ENCODE data around the gene LRIG1.

Gene LRIG1

DNA sequence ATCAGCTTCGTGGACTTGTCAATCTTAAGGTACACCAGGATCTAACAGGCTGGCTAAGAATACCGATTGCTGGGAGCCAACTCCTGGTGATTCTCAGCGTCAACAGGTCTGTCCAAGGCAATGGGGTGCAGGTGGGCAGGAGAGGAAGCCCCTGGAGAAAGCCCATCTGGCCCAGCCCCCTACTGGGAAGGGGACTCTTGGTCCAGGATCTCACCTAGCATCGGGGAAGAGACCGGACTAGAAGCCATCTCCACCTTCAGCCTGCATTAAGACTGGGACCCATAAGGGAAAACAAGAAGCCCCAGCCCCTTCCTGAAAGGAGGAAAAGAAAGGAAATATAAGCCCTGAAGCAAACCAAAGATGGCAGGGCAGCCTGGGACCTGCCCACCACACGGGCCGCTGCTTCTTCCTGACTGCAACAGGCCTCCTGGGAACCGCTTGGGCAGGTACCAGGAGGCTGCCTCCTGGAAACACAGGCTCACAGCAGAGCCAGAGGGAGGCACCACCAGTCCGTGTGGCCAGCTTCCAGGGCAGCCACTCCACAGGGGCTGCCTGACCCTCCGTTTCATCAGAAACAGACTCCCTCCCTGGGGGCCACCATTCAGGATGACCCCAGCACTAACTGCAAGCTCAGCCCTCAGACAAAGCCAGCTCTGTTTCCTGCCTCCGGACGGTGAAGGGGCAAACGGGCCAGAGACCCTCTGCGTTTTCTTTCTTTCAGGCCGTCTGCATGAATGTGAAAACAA, 100.2 kb downstream of the LRIG1 start:
- no peak for DNase-seq

DNA sequence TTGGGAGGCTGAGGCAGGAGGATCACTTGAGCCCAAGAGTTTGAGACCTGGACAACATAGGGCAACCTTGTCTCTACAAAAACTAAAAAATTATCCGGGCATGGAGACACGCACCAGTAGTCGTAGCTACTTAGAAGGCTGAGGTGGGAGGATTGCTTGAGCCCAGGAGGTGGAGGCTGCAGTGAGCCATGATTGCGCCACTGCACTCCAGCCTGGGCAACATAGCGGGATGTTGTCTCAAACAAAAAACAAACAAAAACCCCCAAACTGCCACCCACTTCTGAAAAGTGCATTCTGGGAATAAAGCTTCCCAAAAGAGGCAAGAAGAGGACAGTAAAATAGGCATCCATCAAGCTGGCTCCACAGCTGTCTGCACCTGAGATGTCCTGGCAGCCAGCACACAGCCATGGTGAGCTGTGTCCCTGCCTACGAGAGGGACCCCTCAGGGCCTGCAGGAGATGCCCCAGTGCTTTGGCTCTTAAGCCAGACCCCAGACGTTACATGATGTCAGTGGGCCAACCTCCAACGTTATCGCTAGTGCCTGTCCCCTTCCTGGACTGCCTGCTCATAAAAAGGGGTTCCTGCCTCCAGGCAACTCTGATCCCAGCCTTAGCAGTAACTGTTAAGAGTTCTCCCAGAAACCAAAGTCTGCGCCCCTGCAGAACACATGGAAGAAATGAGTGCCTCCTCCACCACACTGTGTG, 101.1 kb downstream of the LRIG1 start:
- DNase-seq: no peak

DNA sequence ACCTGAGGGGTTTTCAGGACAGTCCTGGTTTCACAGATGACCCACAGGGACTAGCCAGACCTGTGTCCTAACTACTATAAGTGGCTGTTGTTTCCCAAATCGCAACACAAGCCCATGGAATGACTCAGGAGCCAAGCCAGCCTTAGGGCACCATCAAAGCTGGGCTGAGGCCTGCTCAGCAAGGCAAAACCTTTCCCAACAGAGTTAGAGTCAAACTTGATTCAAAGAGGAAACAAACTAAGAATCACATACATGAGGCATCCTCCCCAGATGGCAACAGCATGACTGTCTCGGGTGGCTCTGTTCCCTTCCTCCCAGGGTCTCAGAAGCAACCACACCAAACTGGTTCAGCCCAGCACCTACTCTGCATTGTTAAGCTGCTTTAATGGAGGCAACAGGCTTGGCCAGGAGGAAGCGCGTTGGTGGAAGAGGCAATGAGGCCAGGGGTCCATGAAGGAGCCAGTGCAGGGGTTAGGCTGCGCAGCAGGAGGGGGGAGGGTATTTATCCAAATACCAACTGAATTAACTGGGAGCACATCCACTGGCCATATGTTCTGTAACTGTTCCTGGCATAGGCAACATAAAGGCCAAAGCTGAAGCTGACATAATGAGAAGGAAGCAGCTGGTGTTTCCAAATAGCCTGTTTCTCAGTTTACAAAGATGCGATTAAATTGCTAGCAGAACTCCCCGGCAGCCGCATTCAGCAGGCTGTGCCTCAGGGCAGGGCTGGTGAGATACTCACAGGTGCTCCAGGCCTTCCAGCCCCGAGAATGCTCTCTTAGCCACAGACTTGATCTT, 102.4 kb downstream of the LRIG1 start:
- peak; percentile 37 to 73 for DNase-seq

DNA sequence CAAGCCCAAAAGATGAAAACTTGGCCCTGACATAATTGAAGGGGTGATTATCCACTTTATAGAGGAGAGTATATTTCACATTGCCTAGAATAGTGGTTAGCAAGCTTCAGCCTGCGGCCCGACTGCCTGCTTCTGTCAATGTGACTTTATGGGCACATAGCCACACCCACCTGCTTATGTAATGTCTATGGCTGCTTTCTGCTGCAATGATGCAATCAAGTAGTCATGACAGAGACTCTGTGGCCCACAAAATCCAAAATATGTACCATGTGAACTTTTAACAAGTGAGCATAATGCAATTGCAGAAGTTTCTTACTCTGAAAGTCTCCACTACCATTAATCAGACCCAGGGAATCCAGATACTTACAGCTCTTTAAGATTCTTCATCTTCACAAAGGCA, 103.1 kb downstream of the LRIG1 start:
- DNase-seq: no peak

DNA sequence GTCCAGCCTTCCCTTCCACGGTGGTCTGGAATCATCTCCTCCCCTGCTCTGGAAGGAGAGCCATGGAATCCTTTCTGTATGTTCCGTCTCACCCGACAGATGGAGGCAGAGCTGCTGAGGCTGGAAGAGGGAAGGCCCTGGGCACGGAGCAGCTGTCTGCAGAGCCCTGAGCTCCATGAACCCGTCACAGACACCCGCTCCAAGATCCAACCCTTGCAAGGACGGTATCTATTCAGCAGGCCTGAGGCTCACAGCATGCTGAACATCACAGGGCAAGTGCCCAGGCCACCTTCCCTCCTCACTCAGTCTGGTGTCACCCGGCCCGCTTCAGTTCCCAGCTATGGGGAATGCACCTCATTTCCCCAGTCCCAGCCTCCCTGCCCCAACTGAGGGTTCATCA, 103.9 kb downstream of the LRIG1 start:
- no peak for DNase-seq

DNA sequence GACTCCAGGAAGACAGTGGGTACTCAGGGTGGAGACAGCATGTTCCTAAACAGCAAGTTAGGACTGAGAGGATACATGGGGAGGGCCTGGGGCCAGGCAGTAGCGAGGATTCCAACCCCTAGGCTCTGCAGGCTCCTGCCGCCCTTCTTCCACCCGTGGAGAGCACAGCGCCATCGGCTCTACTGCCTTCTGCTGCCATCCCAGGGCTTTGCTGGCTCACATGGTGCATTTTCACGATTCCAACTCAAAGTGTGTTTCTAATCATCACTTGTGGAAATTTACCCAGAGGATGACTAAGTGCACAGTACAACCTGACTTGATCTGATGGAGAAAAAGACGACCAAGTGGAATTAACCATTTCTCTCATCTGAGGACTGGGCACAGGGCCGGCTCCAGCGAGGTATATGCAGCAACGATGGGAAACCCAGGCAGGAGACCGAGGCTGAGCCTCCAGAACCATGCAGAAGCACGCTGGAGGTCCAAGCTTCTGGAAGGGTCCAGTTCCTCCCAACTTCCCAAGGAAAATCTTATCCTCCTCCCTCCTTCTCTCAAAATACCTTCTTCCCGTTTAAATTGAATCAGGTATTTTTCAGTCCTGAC, 104.6 kb downstream of the LRIG1 start:
- no peak for DNase-seq

DNA sequence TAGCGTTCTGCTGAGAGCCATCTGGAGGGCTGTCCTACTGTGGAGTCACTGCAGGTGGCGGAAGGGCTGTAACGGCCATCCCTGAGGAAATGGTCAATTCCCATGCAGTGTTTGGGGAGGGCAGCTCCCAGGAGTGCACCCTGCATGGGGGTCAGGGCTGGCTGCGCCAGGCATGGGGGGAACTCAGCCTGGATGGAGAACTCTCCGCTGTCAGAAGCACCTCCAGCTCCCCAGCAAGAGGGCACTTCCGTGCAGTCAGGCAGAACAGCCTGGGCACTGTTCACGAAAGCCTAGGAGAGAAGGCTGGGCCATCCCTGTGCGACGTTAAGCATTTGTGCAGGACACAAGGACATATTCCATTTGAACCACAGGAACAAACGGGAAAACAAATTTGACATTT, 105.2 kb downstream of the LRIG1 start:
- DNase-seq: peak in 1 of 2 experiments; percentile 24

DNA sequence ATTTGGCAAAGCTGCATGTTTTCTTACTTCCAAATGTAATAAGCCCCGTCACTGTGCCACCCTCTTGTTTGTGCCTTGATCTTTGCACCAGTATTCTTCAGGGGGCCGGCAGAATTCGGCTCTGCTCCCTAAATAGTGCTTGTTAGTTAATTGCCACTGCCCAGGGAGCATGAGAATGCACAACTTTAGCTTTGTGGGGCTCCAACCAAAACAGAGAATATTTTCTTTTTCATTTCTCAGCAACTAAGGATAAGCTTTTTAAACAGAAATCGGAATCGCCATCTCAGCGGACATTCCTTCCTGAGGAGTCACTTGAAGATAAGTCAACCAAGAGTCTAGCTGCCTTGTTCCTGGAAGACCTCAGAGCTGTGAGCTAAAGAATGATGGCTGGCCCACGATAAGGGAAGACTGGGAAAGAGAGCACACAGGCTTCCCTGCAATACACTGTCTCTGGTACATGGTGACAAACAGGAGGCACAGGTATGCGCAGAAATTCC, 106.0 kb downstream of the LRIG1 start:
- DNase-seq: no peak

DNA sequence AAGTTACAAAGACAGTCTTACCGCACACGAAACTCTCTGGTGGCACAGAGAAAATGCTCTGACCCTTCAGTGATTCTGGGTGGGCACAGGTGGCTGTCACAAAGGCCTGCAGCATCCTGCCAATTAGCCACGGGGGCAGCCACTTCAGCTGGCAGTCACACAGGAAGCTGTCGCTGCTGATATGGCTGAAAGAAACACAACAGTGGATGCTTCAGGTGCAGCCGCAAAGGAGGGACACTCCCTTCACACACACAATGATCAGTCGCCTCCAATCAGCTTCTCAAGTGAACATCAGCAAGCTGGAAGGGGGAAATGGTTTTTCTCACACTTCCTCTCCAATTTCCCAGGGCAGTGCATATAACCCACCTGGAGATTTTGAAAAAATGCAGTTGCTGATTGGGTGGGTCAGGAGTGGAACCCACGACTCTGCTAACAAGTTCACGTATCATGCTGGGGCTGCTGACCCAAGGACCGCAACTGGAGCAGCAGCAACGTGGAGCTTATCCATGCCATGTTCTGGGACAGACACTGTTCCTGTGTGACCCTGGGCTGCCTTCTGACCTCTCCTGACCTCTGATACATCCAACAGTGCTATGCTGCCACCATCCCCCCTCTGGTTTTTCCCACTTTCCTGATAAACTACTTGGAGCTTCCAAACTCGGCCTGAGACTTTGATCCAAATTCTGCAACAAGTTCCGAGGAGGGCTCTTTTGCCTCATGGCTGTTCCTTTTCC, 106.6 kb downstream of the LRIG1 start:
- no peak for DNase-seq

DNA sequence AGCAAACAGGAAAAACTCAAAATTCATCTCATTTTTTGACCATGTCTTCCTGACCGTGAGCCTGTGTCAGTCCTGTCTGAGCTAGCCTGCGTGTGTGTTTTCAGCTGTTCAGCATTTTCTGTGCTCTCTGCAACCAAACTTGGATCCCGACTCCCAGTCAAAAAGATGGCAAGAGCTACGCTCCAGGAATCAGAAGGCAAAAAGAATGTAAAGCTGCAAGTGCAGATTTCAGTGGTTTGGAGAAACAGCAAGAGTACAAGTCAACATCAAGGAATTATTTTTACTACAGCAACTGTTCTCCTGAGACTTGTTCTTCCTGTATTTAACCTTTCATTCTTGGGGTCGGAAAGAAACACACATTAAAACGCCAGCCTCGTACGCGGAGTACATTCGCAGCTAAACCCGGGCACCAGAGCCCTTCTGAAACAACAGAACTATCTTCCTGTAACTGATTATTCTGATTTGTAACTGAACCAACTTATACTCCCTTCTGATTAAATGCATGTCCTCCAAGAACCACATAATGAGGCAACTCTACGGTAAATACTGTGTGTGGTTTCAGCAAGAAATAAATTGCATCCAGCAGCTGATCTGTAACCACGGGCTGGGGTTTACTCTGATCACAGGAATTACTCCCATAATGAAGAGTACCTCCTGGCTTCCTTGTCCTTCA, 107.4 kb downstream of the LRIG1 start:
- no peak for DNase-seq

DNA sequence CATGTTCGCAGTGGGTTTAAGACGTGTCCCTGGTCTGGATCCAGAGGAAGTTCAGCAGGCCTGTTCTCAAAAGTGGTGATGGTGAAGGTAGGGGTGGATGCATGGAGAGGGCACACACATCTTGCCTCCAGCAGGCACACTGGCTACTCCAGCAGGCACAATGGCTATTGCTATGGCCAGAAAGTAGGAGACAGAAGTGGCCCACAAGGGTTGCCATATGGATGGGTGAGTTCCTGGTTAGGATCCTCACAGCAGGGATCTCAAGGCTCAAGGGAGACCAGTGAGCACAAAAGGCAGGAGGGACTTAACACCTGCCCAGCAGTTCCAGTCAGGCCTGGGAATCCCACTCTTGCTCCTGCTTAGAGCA, 107.9 kb downstream of the LRIG1 start:
- no peak for DNase-seq

DNA sequence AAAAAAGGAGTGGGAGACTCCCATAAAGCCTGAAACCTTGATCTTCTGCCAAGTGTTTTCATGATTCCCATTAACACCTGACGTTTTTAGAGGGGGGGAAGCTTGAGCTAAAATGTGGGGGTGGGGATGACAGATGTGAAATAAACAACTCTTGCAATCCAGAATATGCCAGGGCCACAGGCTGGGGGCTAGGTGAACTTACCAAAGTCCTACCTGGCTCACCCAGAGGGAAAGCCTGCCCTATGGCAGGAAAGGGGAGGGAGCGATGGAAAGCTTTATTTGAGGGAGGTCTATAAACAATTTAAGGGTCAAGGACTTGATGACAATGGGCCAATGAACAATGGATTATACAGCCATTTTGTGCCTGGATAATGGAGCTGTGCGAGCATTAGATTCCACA, 108.3 kb downstream of the LRIG1 start:
- no peak for DNase-seq

DNA sequence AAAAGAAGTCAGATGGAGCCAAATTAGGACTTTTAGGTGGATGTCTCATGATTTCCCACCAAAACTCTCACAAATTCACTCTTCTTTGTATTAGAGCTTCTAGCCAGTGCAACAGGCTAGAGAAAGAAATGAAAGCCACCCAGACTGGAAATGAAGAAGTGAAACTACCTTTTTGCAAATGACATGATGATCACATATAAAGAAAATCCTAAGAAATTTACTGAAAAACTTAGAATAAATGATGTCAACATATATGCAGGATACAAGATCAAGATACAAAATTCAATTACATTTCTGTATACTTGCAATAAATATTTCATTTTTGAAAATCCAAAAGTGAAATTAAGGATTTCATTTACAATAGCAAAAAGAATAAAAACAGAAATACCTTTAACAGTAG, 110.8 kb downstream of the LRIG1 start:
- DNase-seq: no peak

DNA sequence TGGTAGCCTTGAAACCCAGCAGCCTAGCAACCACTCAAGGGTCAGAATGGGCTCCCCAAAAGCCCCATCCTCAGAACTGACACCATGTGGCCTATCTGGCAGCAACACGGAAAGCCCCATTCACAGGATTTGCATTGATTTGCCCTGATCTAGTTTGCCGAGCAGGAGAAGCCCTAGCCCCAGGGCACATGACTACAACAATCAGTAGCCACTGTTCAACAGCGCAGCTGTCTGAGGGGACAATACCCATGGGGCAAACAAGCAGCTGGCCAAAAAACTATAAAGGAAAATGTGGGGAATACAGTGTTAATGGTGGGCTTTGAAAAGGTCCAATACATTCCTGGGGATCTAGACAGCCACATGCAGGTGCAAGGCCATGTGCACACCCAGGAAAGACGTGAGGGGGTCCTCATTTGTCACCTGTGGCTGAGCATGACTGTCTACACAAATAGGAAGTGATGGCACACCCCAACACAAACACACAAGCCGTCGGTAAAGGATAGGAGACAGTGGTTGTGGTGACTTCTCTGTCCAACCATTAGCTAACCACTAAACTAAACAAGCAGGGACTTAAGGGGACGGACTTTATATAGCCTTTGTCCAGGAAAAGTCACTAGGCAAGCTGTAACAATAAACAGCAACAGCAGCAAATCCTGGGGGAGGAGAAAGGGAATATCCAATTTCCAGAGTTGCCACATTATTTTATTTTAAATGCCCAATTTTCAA, 113.7 kb downstream of the LRIG1 start:
- no peak for DNase-seq

DNA sequence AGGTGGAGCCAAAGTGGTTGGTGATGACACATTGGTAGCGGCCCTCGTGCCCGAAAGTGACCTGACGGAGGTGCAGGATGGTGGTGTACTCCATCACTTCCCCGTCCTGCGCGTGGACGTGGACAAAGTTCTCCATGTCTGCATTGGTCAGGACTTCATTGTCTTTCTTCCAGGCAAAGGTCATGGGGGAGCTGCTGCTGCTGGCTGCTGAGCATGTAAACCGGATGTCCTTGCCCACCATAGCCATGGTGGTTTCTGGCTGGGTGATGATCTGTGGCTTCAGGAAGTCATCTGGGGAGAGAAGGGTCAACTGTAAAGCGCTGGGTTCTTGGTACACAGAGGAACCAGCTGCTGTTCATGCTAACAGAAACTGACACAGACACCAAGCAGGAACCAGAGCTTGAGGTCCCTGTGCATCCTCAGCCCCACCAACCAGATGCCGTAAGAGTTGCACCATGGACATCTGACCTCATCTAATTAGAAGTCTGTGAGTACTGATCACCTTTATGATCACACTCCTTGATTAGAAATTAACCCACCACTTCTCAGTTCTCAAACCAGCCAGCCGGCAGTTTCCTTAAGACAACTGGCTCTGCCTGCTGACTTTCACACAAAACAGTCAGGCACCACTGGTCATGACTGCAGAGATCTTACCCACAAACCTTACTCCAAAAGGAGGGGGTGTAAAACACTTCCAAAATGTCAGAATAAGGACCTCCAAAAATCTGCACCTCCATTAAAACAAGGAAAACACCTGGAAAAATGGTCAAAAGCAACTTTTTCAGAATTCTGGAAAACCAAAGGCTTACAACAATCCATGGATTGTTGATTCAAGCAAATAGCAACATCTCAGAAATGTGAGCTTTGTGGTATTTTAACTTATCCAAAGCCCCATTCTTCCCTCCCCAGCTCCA, 114.6 kb downstream of the LRIG1 start:
- DNase-seq: no peak

DNA sequence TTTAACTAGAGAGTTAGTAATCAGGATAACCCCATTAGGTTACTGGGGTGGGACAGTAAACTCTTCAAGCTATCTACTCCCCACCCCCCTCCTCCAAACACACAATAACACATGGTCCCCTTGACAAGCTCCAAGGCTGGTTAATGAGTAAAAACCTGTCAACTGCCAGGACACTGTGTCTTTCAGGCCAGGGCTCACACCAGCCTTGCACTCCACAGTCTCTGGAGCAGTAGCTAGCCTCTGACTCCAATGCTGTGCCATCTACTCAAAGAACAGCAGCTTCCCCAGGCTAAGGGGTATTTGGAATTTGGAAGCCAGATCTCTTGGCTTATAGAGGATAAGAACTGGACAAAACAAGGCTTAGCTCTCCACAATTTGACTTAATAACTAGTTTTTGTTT, 115.8 kb downstream of the LRIG1 start:
- no peak for DNase-seq

DNA sequence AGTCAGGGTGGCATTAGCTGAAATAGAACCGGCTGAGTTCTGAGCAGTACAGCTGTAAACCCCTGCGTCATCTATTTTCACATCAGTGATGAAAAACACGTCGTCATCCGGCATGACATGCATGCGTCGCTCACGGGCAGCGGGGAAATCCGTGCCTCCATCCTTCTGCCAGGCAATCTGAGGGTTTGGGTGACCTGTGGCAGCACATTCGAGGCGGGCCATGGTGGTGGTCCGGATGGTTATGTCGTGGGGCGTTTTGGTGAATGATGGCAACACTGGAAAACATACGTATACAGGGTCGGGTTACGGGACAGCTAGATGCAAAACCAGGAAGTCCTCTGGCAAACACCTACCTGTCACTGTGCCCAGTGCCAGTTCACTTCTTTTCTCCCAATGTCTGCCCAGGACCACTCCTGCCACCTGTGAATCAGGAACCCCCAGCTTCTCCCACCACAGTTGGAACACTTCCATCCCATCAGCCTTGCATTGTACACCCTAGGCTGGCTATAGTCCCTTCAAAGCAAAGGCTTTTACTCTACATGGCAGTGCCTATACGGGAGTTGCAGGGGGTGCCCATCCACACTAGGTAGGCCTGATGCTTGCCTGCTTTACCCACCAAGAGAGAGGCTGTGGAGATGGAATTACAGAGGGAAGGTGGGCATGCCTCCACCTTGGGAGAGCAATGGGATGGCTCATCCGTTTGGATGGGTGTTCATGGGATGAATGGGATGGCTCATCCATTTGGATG, 116.7 kb downstream of the LRIG1 start:
- no peak for DNase-seq

DNA sequence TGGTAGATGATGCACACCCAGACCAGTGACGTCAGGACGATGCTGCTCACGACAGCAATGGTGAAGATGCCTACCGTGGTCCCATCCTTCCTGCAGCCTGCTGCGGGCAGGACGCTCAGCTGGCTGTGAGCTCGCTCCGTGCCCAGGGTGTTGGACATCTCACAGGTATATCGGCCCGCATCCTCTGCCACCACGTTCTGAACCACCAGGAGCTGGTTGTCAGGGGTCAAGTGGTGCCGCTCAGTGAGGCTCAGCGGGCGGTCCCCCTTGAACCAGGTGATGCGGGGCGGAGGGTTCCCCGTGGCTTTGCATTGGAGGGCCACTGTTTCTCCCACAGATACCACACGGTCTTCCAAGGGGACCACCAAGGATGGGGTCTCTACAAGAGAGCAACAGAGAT, 117.8 kb downstream of the LRIG1 start:
- no peak for DNase-seq

DNA sequence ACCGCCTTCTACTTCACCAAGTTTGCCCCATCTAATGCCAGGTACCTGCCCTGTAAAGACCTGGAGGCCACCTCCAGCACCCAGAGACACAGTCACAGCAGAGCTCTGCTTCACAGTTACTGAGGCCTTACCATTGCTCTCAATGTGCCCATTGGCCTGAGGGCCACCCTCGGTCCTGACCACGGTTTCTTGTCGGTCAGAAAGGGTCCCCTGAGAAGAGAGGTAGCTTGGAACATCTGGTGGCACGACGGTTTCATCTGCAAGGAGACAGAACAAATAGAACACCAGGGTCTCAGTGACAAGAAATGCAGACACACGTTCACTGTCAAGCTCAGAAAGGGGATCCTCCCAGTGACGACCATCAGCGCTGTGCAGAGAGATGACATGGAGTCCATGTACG, 118.7 kb downstream of the LRIG1 start:
- DNase-seq: no peak
